HCT116 (cell line): ENCODE measurements around the gene PLCZ1. TPM values are rescaled to one million over a fixed set of nuclear protein-coding genes. Genes with fewer than 3 reads are reported as not detected.

Experiments used
- ATAC-seq: fragments of 200-7000 bp; cut with Tn5 transposase; 2 replicates; pipeline ENCODE4 v1.9.1; 2020; ENCODE audit warnings: mild to moderate bottlenecking, moderate library complexity
- BruUV-seq: library from RNA; stranded (reverse); fragments of 400-500 nt; replicated peaks from 2 replicates; lab custom pipeline; 2021; lab: Mats Ljungman, UMichigan
- CTCF ChIA-PET: fragments of 300-600 bp; sonication (Branson Sonifier 250); formaldehyde crosslinking; loops from one replicate; lab custom pipeline; 2021; ENCODE audit warnings: antibody characterized with exemption; lab: Charles Lee
- POLR2A ChIA-PET: fragments of 300-600, 350-600 bp; sonication (Branson Sonifier 250); formaldehyde crosslinking; loops from one replicate; lab custom pipeline; 2021; ENCODE audit warnings: antibody characterized with exemption; lab: Charles Lee
- RAD21 ChIA-PET, 2 experiments: fragments of 300-600 bp; sonication (Branson Sonifier 250); formaldehyde crosslinking; loops; one replicate each; lab custom pipeline; 2023; ENCODE audit warnings: low total read pairs in 2 of 2; ENCODE audit not compliant: uncharacterized antibody in 2 of 2, unreplicated experiment in 2 of 2, low non-redundant PET in 1 of 2; lab: Charles Lee
- DNase-seq: peaks from one replicate; pipeline ENCODE4 v3.0.0-alpha.2; 2010; ENCODE audit warnings: low read depth, low spot score
- H2AFZ ChIP-seq: fragments of 200-600 bp; shearing (Covaris generic), sonication (generic); 2 replicates; pipeline ENCODE4 v1.6.1; 2017; ENCODE audit warnings: low read depth, mixed run types, mixed read lengths, antibody characterized with exemption, low read length; ENCODE audit not compliant: poor library complexity, severe bottlenecking
- H3K27ac ChIP-seq: 2 replicates; pipeline ENCODE4 v1.5.1; 2012; ENCODE audit warnings: low read depth, low read length
- H3K27me3 ChIP-seq: fragments of 200-600 bp; sonication (generic); 2 replicates; pipeline ENCODE4 v1.6.1; 2016; ENCODE audit warnings: mixed run types, low read length, mixed read lengths; ENCODE audit not compliant: insufficient read depth
- H3K36me3 ChIP-seq, 2 experiments: fragments of 200-500 bp in 1 of 2; fragments of 200-600 bp in 1 of 2; sonication (Bioruptor generic) in 1 of 2; sonication (generic) in 1 of 2; 2 replicates each; pipeline versions ENCODE4 v1.5.1 to v1.6.1; 2014 to 2016; ENCODE audit warnings: low read length in 2 of 2, inconsistent platforms in 1 of 2, mixed read lengths in 1 of 2, mixed run types in 1 of 2; ENCODE audit not compliant: insufficient read depth in 2 of 2, control insufficient read depth in 1 of 2
- H3K4me1 ChIP-seq, 2 experiments: fragments of 200-600 bp in 1 of 2; sonication (generic) in 1 of 2; 2 replicates each; pipeline versions ENCODE4 v1.5.1 to v1.6.1; 2012 to 2017; ENCODE audit warnings: low read length in 2 of 2, inconsistent platforms in 1 of 2, mild to moderate bottlenecking in 1 of 2, mixed read lengths in 1 of 2, mixed run types in 1 of 2, moderate library complexity in 1 of 2; ENCODE audit not compliant: insufficient read depth in 2 of 2, control insufficient read depth in 1 of 2
- H3K4me2 ChIP-seq: fragments of 200-600 bp; sonication (generic); 2 replicates; pipeline ENCODE4 v1.6.1; 2017; ENCODE audit warnings: mixed run types, low read length, mixed read lengths
- H3K4me3 ChIP-seq, 2 experiments: fragments of 200-600 bp in 1 of 2; sonication (generic) in 1 of 2; replicated peaks in 1 of 2; 2 replicates each; pipeline ENCODE4 v1.5.1; 2011 to 2016; ENCODE audit warnings: low read length in 2 of 2, control low read depth in 1 of 2, low read depth in 1 of 2, mild to moderate bottlenecking in 1 of 2, mixed read lengths in 1 of 2, mixed run types in 1 of 2
- H3K79me2 ChIP-seq: fragments of 200-600 bp; sonication (generic); 2 replicates; pipeline ENCODE4 v1.6.1; 2017; ENCODE audit warnings: mild to moderate bottlenecking, mixed run types, low read length, moderate library complexity, mixed read lengths; ENCODE audit not compliant: insufficient read depth
- H3K9ac ChIP-seq: fragments of 200-600 bp; sonication (generic); 2 replicates; pipeline ENCODE4 v1.6.1; 2016; ENCODE audit warnings: low read length, mixed read lengths
- H3K9me2 ChIP-seq: fragments of 200-600 bp; sonication (generic), shearing (Covaris generic); 2 replicates; pipeline ENCODE4 v1.6.1; 2017; ENCODE audit warnings: mixed run types, mild to moderate bottlenecking, moderate library complexity; ENCODE audit not compliant: insufficient read depth
- H3K9me3 ChIP-seq, 2 experiments: fragments of 200-500 bp in 1 of 2; fragments of 200-600 bp in 1 of 2; sonication (Bioruptor generic) in 1 of 2; sonication (generic) in 1 of 2; 2 replicates each; pipeline ENCODE4 v1.6.1; 2014 to 2017; ENCODE audit warnings: low read length in 2 of 2, mixed read lengths in 2 of 2, inconsistent platforms in 1 of 2, low read depth in 1 of 2, mild to moderate bottlenecking in 1 of 2, mixed run types in 1 of 2, moderate library complexity in 1 of 2; ENCODE audit not compliant: control insufficient read depth in 1 of 2, insufficient read depth in 1 of 2
- H4K20me1 ChIP-seq: fragments of 200-600 bp; sonication (generic), shearing (Covaris generic); 2 replicates; pipeline ENCODE4 v1.6.1; 2017; ENCODE audit warnings: mixed run types, mild to moderate bottlenecking, moderate library complexity; ENCODE audit not compliant: insufficient read depth
- ATF3 ChIP-seq: IDR thresholded peaks from 2 replicates; pipeline ENCODE4 v1.6.1; 2012
- CEBPB ChIP-seq: IDR thresholded peaks from 2 replicates; pipeline ENCODE4 v1.6.1; 2012; ENCODE audit warnings: low read depth
- ELF1 ChIP-seq: IDR thresholded peaks from 2 replicates; pipeline ENCODE4 v1.6.1; 2012; ENCODE audit warnings: low read depth, borderline replicate concordance
- EZH2 ChIP-seq: fragments of 200-600 bp; sonication (generic); IDR thresholded peaks from 2 replicates; pipeline ENCODE4 v1.6.1; 2017; ENCODE audit warnings: antibody characterized with exemption, mixed run types
- EZH2phosphoT487 ChIP-seq: fragments of 200-600 bp; IDR thresholded peaks from 2 replicates; pipeline ENCODE4 v1.6.1; 2018; ENCODE audit warnings: antibody characterized with exemption, borderline replicate concordance
- JUND ChIP-seq: IDR thresholded peaks from 2 replicates; pipeline ENCODE4 v1.6.1; 2012
- POLR2A ChIP-seq: IDR thresholded peaks from 2 replicates; pipeline ENCODE4 v1.7.0; 2011; ENCODE audit warnings: borderline replicate concordance; ENCODE audit not compliant: insufficient read depth, insufficient read length; ENCODE audit errors: extremely low read depth
- RAD21 ChIP-seq: IDR thresholded peaks from 2 replicates; pipeline ENCODE4 v1.6.1; 2012; ENCODE audit warnings: low read depth, mild to moderate bottlenecking
- SP1 ChIP-seq: IDR thresholded peaks from 2 replicates; pipeline ENCODE4 v1.6.1; 2012; ENCODE audit warnings: low read depth
- TCF7L2 ChIP-seq: IDR thresholded peaks from 2 replicates; pipeline ENCODE4 v1.7.0; 2011; ENCODE audit warnings: borderline replicate concordance, inconsistent platforms; ENCODE audit not compliant: insufficient read depth, insufficient read length; ENCODE audit errors: extremely low read depth
- ZBTB33 ChIP-seq: IDR thresholded peaks from 2 replicates; pipeline ENCODE4 v1.6.1; 2011; ENCODE audit warnings: mild to moderate bottlenecking, low read length, moderate library complexity; ENCODE audit not compliant: insufficient replicate concordance; ENCODE audit errors: extremely low read depth
- ZFX ChIP-seq: fragments of 450-650 bp; IDR thresholded peaks from 2 replicates; pipeline ENCODE4 v1.6.1; 2017
- ZNF274 ChIP-seq: fragments of 200-500 bp; sonication (Bioruptor generic); IDR thresholded peaks from 2 replicates; pipeline ENCODE4 v1.6.1; 2014; ENCODE audit warnings: mild to moderate bottlenecking, low read depth, low read length, inconsistent platforms
- intact Hi-C: fragments of 100-400 bp; cut with micrococcal nuclease; formaldehyde crosslinking; loops from 2 replicates; pipeline ENCODE4 v1.10.0; 2022
- total RNA-seq: library from RNA; stranded (reverse); gene quantifications from one replicate; pipeline ENCODE4 v1.2.1, GENCODE V29; 2021; ENCODE audit not compliant: unreplicated experiment
- TF ChIP-seq, protein P1 (sequence below): IDR thresholded peaks from 2 replicates; pipeline ENCODE4 v1.6.1; 2012; ENCODE audit warnings: low read depth
- TF ChIP-seq, protein P2 (sequence below), 3 experiments: fragments of 200-600 bp in 1 of 3; sonication (generic) in 1 of 3; IDR thresholded peaks in 2 of 3; conservative IDR thresholded peaks in 1 of 3; 2 replicates each; pipeline ENCODE4 v1.5.1; 2012 to 2017; ENCODE audit warnings: low read depth in 2 of 3, low read length in 2 of 3, antibody characterized with exemption in 1 of 3, borderline replicate concordance in 1 of 3, control low read depth in 1 of 3, mild to moderate bottlenecking in 1 of 3, mixed read lengths in 1 of 3, mixed run types in 1 of 3, moderate library complexity in 1 of 3; ENCODE audit not compliant: insufficient read depth in 1 of 3

PLCZ1 gene
- total RNA-seq, 1 experiment from 2014 or later: not detected

- H3K36me3 ChIP-seq: no peaks in the 10 kb centered on the region
- intact Hi-C loops: no loop called here
- H3K4me1 ChIP-seq: no peaks in the 10 kb centered on the region
- H3K27me3 ChIP-seq: no peaks in the 10 kb centered on the region
- H3K4me2 ChIP-seq: no peak overlapping the region
- DNase-seq: no peak
- no peak overlapping the region for H3K9ac ChIP-seq
- H3K9me2 ChIP-seq: no peaks in the 10 kb centered on the region
- no peak for ATAC-seq
- TF ChIP-seq, protein P1, sequence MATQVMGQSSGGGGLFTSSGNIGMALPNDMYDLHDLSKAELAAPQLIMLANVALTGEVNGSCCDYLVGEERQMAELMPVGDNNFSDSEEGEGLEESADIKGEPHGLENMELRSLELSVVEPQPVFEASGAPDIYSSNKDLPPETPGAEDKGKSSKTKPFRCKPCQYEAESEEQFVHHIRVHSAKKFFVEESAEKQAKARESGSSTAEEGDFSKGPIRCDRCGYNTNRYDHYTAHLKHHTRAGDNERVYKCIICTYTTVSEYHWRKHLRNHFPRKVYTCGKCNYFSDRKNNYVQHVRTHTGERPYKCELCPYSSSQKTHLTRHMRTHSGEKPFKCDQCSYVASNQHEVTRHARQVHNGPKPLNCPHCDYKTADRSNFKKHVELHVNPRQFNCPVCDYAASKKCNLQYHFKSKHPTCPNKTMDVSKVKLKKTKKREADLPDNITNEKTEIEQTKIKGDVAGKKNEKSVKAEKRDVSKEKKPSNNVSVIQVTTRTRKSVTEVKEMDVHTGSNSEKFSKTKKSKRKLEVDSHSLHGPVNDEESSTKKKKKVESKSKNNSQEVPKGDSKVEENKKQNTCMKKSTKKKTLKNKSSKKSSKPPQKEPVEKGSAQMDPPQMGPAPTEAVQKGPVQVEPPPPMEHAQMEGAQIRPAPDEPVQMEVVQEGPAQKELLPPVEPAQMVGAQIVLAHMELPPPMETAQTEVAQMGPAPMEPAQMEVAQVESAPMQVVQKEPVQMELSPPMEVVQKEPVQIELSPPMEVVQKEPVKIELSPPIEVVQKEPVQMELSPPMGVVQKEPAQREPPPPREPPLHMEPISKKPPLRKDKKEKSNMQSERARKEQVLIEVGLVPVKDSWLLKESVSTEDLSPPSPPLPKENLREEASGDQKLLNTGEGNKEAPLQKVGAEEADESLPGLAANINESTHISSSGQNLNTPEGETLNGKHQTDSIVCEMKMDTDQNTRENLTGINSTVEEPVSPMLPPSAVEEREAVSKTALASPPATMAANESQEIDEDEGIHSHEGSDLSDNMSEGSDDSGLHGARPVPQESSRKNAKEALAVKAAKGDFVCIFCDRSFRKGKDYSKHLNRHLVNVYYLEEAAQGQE: no peak
- TF ChIP-seq JUND: no peak
- TF ChIP-seq CEBPB: no peak
- TF ChIP-seq EZH2: no peak
- no peak for TF ChIP-seq ZFX
- no peak for TF ChIP-seq ATF3
- TF ChIP-seq SP1: no peak
- no peak for TF ChIP-seq ELF1
- TF ChIP-seq, protein P2, sequence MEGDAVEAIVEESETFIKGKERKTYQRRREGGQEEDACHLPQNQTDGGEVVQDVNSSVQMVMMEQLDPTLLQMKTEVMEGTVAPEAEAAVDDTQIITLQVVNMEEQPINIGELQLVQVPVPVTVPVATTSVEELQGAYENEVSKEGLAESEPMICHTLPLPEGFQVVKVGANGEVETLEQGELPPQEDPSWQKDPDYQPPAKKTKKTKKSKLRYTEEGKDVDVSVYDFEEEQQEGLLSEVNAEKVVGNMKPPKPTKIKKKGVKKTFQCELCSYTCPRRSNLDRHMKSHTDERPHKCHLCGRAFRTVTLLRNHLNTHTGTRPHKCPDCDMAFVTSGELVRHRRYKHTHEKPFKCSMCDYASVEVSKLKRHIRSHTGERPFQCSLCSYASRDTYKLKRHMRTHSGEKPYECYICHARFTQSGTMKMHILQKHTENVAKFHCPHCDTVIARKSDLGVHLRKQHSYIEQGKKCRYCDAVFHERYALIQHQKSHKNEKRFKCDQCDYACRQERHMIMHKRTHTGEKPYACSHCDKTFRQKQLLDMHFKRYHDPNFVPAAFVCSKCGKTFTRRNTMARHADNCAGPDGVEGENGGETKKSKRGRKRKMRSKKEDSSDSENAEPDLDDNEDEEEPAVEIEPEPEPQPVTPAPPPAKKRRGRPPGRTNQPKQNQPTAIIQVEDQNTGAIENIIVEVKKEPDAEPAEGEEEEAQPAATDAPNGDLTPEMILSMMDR (IDR thresholded peaks at IDR 0.05 in 2 of 3, conservative IDR thresholded peaks at IDR 0.05 in 1 of 3; ENCODE audit: borderline replicate concordance in 1 of 3, insufficient read depth in 1 of 3, low read depth in 2 of 3, low read length in 2 of 3): no peak
- no peak for TF ChIP-seq TCF7L2
- no peak for TF ChIP-seq EZH2phosphoT487
- TF ChIP-seq RAD21: no peak
- TF ChIP-seq ZBTB33: no peak
- no peak for TF ChIP-seq POLR2A
- TF ChIP-seq ZNF274: no peak
- POLR2A ChIA-PET: no interaction called here
- no peaks in the 10 kb centered on the region for H3K9me3 ChIP-seq
- H3K4me3 ChIP-seq: no peak overlapping the region
- no peaks in the 10 kb centered on the region for H3K79me2 ChIP-seq
- no peaks in the 10 kb centered on the region for H4K20me1 ChIP-seq
- BruUV-seq: no TSS peak
- H2AFZ ChIP-seq: no peak overlapping the region
- CTCF ChIA-PET: no interaction called here
- no peak overlapping the region for H3K27ac ChIP-seq
- RAD21 ChIA-PET: no interaction called here
Observed at GRCh38 chr12:18644564-18644963, 93.2 kb downstream of the PLCZ1 start.
